Spinal cord (tissue), 10 donors: ENCODE measurements around the gene SND1. TPM values are rescaled to one million over a fixed set of nuclear protein-coding genes. Genes with fewer than 3 reads are reported as not detected.

Source experiments
- DNase-seq, 6 donors: peaks; one replicate each; pipeline versions ENCODE4 v3.0.0 to v3.0.0-alpha.2; 2013 to 2015; ENCODE audit warnings: low spot score in 6 of 6, low read depth in 4 of 6
- H3K27ac ChIP-seq: one replicate; pipeline ENCODE4 v1.5.1; 2013; ENCODE audit warnings: low read depth, low read length, control low read depth
- H3K27me3 ChIP-seq: one replicate; pipeline ENCODE4 v1.6.1; 2013; ENCODE audit warnings: low read length; ENCODE audit not compliant: control insufficient read depth, insufficient read depth
- H3K36me3 ChIP-seq: one replicate; pipeline ENCODE4 v1.6.1; 2013; ENCODE audit warnings: low read length; ENCODE audit not compliant: control insufficient read depth, insufficient read depth
- H3K4me1 ChIP-seq: one replicate; pipeline ENCODE4 v1.6.1; 2013; ENCODE audit warnings: low read length; ENCODE audit not compliant: control insufficient read depth, insufficient read depth
- H3K4me3 ChIP-seq: one replicate; pipeline ENCODE4 v1.5.1; 2013; ENCODE audit warnings: low read depth, low read length, control low read depth
- H3K9me3 ChIP-seq: one replicate; pipeline ENCODE4 v1.6.1; 2013; ENCODE audit warnings: low read length; ENCODE audit not compliant: control insufficient read depth, insufficient read depth
- WGBS: methylation state at CpG from one replicate; pipeline ENCODE4 v1.1.5; 2013; ENCODE audit warnings: missing lambda C conversion rate; ENCODE audit not compliant: insufficient coverage; 5-methylcytosine and 5-hydroxymethylcytosine counted together
- long read RNA-seq, 4 donors: transcript quantifications; one replicate each; lab custom pipeline, GENCODE V29; 2026
- polyA plus RNA-seq, 2 donors: library from polyadenylated mRNA; unstranded; fragments of 120-200 nt; gene quantifications; one replicate each; pipeline ENCODE4 v1.2.1, GENCODE V29; 2013; ENCODE audit not compliant: insufficient read length in 2 of 2
- total RNA-seq, 2 donors: library from RNA; depleted of rRNA in 1 of 2; stranded (reverse); fragments of 120-200 nt in 1 of 2; fragments of >200 nt in 1 of 2; gene quantifications; one replicate each; pipeline versions ENCODE4 v1.2.3 to v1.2.4, GENCODE V29; 2013 to 2014
- donor health status: healthy.

Gene SND1
- total RNA-seq: 100 to 1,000 TPM in 1 of 2 donors, 10 to 100 TPM in 1; 72.1 to 125 TPM
- polyA plus RNA-seq: 10 to 100 TPM; 90.3 to 92.3 TPM
- long read RNA-seq, donor 1, transcript SND1-201 (24 exons, 3,476 nt): major isoform, 9 of 82 reads
- long read RNA-seq, donor 1, partial matches to known transcripts: 72 of 82 reads
- long read RNA-seq, donor 1, other reads (novel, unspliced or antisense): 0 of 82 reads
- long read RNA-seq, donor 2, partial matches to known transcripts: 0 of 4 reads
- long read RNA-seq, donor 2, other reads (novel, unspliced or antisense): 0 of 4 reads
- long read RNA-seq, donor 3, partial matches to known transcripts: 5 of 12 reads
- long read RNA-seq, donor 3, other reads (novel, unspliced or antisense): 0 of 12 reads
- long read RNA-seq, donor 4, transcript SND1-201 (24 exons, 3,476 nt): major isoform, 12 of 37 reads
- long read RNA-seq, donor 4, transcript SND1-203 (2 exons, 793 nt): minor isoform, 9 of 37 reads
- long read RNA-seq, donor 4, partial matches to known transcripts: 16 of 37 reads
- long read RNA-seq, donor 4, other reads (novel, unspliced or antisense): 0 of 37 reads

DNA sequence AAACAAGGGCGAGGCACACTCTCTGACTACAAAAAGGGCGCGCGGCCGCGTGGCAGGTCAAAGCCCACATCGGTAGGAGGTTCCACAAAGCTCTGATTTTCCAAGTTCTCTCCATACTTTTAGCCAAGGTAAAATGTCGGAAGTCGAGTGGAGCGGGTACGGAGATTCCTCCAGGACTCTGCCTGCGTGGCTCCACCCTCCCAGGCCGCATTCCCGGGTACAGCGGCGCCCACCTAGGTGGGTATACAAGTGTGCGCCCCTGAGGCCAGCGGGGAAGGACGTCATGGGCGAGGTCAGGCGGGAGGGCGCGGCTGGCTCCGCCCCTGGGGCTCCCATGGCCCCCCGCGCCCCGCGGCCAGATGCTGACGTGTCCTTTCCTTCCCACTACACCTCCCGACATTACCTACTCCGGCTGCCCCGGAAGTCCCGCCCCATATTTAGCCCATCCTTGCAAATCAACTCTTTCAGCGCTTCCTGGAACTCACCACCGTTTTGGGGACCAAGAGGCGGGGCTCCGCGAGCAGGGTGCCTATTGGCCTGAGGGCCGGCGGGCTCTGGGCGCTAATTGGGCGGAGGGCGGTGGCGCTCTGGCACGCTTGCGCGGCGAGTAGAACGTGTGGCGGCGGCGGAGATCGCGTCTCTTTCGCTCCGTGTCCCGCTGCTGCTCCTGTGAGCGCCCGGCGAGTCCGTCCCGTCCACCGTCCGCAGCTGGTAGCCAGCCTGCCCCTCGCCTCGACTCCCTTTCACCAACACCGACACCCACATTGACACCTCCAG is at the start of gene SND1:
SND1 (plus strand) TSS at position 639 of the 777 bp plus-strand sequence. CDS start 180 bp downstream, outside the sequence.
- H3K4me1 ChIP-seq: peaks cover 20% of the 10 kb centered on the region
- H3K4me3 ChIP-seq: peak within 1 kb of the TSS; percentile 98
- peak within 1 kb of the TSS; percentile 97 for H3K27ac ChIP-seq
- no peaks in the 10 kb centered on the region for H3K36me3 ChIP-seq
- 0% methylated on average over 63 of the region's 67 CpGs for WGBS
- no peaks in the 10 kb centered on the region for H3K9me3 ChIP-seq
- no peaks in the 10 kb centered on the region for H3K27me3 ChIP-seq
- peak; percentile 87 to 100 (median 98) for DNase-seq

DNA sequence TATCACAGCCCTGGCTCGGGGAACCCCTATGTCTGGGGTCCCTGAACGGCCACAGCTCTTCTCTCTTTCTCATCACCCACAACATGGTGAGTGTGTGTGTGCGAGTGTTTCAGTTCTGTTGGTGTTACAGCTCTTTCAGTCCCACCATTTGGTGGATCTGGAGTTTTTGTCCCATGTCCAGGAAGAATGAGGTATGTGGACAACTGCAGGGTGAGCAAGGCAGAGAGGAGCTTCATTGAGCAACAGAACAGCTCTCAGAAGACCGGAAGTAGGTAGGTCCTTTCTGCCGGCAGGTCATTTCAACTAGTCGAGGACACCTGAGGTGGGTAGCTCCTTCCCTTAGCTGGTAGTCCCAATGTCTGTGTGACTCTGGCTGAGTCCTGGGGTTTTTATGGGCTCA is 43.5 kb upstream of the SND1 start:
- WGBS: 96% methylated on average over 3 of the region's 6 CpGs
- no peak for DNase-seq
- Histone ChIP-seq H3K4me3 (no peak overlapping the region), H3K27ac (no peak overlapping the region), H3K36me3 (no peaks in the 10 kb centered on the region), H3K4me1 (no peaks in the 10 kb centered on the region), H3K9me3 (no peaks in the 10 kb centered on the region), H3K27me3 (no peaks in the 10 kb centered on the region)

GRCh38 chr7:127609297-127609696 is 42.7 kb upstream of the SND1 start:
- Histone ChIP-seq H3K36me3 (no peaks in the 10 kb centered on the region), H3K27me3 (no peaks in the 10 kb centered on the region), H3K4me3 (no peak overlapping the region), H3K27ac (no peak overlapping the region), H3K4me1 (no peaks in the 10 kb centered on the region), H3K9me3 (no peaks in the 10 kb centered on the region)
- 87% methylated on average over 6 of the region's 6 CpGs for WGBS
- DNase-seq: no peak

DNA sequence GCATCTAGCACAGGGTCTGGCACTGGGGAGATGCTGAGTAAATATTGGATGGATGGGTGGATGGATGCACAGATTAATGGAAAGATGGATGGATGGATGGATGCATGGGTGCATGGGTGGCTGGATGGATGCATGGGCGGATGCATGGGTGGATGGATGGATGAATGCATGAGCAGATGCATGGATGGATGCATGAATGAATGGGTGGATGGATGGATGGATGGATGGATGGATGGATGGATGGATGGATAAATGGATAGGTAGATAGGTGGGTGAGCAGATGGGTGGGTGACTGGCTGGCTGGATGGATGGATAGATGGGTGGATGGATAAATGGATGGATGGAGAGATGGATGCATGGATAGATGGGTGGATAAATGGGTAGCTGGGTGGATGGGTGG is 39.7 kb upstream of the SND1 start:
- H3K27ac ChIP-seq: no peak overlapping the region

GRCh38 chr7:127616724-127617123 is 35.3 kb upstream of the SND1 start:
- WGBS: no CpG with 5 or more reads among the region's 5 CpGs
- Histone ChIP-seq H3K36me3 (no peaks in the 10 kb centered on the region), H3K4me1 (peaks cover 6% of the 10 kb centered on the region), H3K4me3 (no peak overlapping the region), H3K27ac (no peak overlapping the region), H3K9me3 (no peaks in the 10 kb centered on the region), H3K27me3 (peaks cover 48% of the 10 kb centered on the region)
- no peak for DNase-seq

More for the DNA sequence above, 39.7 kb upstream of the SND1 start:
- Histone ChIP-seq H3K9me3 (no peaks in the 10 kb centered on the region), H3K4me1 (no peaks in the 10 kb centered on the region), H3K4me3 (no peak overlapping the region), H3K27me3 (peaks cover 17% of the 10 kb centered on the region), H3K36me3 (no peaks in the 10 kb centered on the region)
- no peak for DNase-seq
- WGBS: 94% methylated on average over 1 of the region's 1 CpG

DNA sequence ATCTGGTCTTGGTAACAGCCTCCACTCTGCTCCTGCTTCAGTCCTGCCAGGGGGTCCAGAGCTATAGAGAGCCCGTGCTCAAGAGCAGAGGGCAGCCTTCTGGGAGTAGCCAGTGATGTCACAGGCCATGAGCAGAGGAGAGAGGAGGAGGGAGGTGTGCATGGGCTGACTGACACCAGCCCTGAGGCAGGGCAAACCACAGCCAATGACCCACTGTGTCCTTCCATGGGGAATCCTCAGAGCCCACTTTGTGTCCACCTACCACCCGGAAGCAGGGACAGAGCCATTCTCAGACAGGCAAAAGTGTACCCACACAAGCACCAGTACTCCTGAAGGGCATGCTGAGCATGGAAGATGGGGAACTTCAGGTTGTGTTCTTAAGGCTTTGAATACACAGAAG is 34.0 kb upstream of the SND1 start, which contains the start of gene PAX4:
PAX4 (minus strand) TSS at position 101 of the 400 bp plus-strand sequence. CDS start 2,214 bp downstream, outside the sequence.
- Histone ChIP-seq H3K36me3 (no peaks in the 10 kb centered on the region), H3K4me3 (no peak within 1 kb of the TSS), H3K27ac (no peak within 1 kb of the TSS), H3K4me1 (peaks cover 6% of the 10 kb centered on the region), H3K9me3 (no peaks in the 10 kb centered on the region), H3K27me3 (peaks cover 48% of the 10 kb centered on the region)
- no CpG with 5 or more reads among the region's 2 CpGs for WGBS
- DNase-seq: no peak

DNA sequence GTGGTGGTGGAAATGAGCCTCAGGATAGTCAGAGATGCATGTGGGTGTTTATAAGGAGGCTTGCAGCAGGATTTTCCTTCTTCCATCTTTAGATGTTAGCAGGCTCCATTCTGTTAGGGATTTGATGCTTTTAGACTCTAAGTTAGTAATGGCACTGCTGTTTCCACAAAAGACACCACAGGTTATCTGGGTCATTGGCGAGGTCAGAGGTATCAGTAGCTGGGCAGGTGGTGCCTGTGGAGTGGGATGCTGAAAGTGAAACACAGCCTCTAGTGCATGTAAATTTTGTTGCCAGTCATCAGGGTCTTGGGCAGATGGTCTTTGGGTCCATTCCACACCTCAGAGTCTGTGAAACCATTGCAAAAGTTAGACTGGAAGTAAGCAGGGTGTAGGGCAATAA is 33.2 kb upstream of the SND1 start:
- 71% methylated on average over 1 of the region's 1 CpG for WGBS
- H3K36me3 ChIP-seq: no peaks in the 10 kb centered on the region
- H3K4me3 ChIP-seq: no peak overlapping the region
- no peak overlapping the region for H3K27ac ChIP-seq
- no peaks in the 10 kb centered on the region for H3K9me3 ChIP-seq
- peaks cover 48% of the 10 kb centered on the region for H3K27me3 ChIP-seq
- DNase-seq: no peak
- peaks cover 6% of the 10 kb centered on the region for H3K4me1 ChIP-seq

- H3K36me3 ChIP-seq: no peaks in the 10 kb centered on the region
- peaks cover 48% of the 10 kb centered on the region for H3K27me3 ChIP-seq
- 3% methylated on average over 22 of the region's 27 CpGs for WGBS
- no peaks in the 10 kb centered on the region for H3K9me3 ChIP-seq
- DNase-seq: peak in 1 of 6 donors; percentile 25
- no peak overlapping the region for H3K27ac ChIP-seq
- H3K4me1 ChIP-seq: peaks cover 6% of the 10 kb centered on the region
- H3K4me3 ChIP-seq: no peak overlapping the region
Observed at GRCh38 chr7:127619681-127620405, 32.2 kb upstream of the SND1 start.
